LNCaP clone FGC (cell line): Measurements from ENCODE around the gene MAGEA2.
"Not testable (repeated sequence)": the region's sequence is repeated elsewhere in the genome, so short reads cannot be mapped to it uniquely, and the experiment has no call there.

ENCODE experiments used
- DNase-seq: peaks from one replicate; pipeline ENCODE4 v3.0.0-alpha.2; 2011; ENCODE audit warnings: low read depth
- H3K4me3 ChIP-seq: 2 replicates; pipeline ENCODE4 v1.5.1; 2011; ENCODE audit warnings: mild to moderate bottlenecking, low read depth, low read length, control low read depth
- TF ChIP-seq, protein P1 (sequence below): IDR thresholded peaks from 2 replicates; pipeline ENCODE4 v1.5.1; 2012; ENCODE audit warnings: mild to moderate bottlenecking; ENCODE audit not compliant: control insufficient read depth, insufficient read depth; ENCODE audit errors: extremely low read depth

The MAGEA2 gene

DNA sequence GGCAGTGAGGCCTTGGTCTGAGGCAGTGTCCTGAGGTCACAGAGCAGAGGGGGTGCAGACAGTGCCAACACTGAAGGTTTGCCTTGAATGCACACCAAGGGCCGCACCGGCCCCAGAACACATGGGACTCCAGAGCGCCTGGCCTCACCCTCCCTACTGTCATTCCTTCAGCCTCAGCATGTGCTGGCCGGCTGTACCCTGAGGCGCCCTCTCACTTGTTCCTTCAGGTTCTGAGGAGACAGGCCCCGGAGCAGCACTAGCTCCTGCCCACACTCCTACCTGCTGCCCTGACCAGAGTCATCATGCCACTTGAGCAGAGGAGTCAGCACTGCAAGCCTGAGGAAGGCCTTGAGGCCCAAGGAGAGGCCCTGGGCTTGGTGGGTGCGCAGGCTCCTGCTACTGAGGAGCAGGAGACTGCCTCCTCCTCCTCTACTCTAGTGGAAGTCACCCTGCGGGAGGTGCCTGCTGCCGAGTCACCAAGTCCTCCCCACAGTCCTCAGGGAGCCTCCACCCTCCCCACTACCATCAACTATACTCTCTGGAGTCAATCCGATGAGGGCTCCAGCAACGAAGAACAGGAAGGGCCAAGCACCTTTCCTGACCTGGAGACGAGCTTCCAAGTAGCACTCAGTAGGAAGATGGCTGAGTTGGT, 17.7 kb downstream of the MAGEA2 start:
- DNase-seq = no peak
- no peak overlapping the region for H3K4me3 ChIP-seq
- TF ChIP-seq, protein P1, sequence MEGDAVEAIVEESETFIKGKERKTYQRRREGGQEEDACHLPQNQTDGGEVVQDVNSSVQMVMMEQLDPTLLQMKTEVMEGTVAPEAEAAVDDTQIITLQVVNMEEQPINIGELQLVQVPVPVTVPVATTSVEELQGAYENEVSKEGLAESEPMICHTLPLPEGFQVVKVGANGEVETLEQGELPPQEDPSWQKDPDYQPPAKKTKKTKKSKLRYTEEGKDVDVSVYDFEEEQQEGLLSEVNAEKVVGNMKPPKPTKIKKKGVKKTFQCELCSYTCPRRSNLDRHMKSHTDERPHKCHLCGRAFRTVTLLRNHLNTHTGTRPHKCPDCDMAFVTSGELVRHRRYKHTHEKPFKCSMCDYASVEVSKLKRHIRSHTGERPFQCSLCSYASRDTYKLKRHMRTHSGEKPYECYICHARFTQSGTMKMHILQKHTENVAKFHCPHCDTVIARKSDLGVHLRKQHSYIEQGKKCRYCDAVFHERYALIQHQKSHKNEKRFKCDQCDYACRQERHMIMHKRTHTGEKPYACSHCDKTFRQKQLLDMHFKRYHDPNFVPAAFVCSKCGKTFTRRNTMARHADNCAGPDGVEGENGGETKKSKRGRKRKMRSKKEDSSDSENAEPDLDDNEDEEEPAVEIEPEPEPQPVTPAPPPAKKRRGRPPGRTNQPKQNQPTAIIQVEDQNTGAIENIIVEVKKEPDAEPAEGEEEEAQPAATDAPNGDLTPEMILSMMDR = no peak

DNA sequence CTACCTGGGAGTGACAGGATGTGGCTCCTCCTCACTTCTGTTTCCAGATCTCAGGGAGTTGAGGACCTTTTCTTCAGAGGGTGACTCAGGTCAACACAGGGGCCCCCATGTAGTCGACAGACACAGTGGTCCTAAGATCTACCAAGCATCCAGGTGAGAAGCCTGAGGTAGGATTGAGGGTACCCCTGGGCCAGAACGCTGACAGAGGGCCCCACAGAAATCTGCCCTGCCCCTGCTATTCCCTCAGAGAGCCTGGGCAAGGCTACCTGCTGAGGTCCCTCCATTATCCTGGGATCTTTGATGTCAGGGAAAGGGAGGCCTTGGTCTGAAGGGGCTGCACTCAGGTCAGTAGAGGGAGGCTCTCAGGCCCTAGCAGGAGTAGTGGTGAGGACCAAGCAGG, 18.5 kb downstream of the MAGEA2 start:
- DNase-seq = no peak
- TF ChIP-seq, protein P1 = no peak
- H3K4me3 ChIP-seq = peak overlapping the region; percentile 91

DNA sequence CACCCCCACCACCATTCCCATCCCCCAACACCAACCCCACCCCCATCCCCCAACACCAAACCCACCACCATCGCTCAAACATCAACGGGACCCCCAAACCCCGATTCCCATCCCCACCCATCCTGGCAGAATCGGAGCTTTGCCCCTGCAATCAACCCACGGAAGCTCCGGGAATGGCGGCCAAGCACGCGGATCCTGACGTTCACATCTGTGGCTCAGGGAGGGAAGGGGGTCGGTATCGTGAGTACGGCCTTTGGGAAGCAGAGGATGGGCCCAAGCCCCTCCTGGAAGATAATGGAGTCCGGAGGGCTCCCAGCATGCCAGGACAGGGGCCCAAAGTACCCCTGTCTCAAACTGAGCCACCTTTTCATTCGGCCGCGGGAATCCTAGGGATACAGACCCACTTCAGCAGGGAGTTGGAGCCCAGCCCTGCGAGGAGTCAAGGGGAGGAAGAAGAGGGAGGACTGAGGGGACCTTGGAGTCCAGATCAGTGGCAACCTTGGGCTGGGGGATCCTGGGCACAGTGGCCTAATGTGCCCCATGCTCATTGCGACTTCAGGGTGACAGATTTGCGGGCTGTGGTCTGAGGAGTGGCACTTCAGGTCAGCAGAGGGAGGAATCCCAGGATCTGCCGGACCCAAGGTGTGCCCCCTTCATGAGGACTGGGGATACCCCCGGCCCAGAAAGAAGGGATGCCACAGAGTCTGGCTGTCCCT, 19.3 kb downstream of the MAGEA2 start:
- H3K4me3 ChIP-seq = peak overlapping the region; percentile 91
- DNase-seq = not testable (repeated sequence)

DNA sequence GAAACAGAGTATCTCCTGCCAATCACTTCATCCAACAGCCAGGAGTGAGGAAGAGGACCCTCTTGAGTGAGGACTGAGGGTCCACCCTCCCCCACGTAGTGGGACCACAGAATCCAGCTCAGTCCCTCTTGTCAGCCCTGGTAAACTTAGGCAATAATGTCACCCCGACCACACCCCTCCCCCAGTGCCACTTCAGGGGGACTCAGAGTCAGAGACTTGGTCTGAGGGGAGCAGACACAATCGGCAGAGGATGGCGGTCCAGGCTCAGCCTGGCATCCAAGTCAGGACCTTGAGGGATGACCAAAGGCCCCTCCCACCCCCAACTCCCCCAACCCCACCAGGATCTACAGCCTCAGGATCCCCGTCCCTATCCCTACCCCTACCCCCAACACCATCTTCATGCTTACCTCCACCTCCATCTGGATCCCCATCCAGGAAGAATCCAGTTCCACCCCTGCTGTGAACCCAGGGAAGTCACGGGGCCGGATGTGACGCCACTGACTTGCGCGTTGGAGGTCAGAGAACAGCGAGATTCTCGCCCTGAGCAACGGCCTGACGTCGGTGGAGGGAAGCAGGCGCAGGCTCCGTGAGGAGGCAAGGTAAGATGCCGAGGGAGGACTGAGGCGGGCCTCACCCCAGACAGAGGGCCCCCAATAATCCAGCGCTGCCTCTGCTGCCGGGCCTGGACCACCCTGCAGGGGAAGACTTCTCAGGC, 20.2 kb downstream of the MAGEA2 start, which contains the start of the genes CSAG1 and MAGEA12:
CSAG1 (minus strand) TSS at position 461 of the 715 bp plus-strand sequence. CDS start 1,261 bp downstream, outside the sequence.
MAGEA12 (plus strand) TSS at position 497 of the 715 bp plus-strand sequence. CDS start 2,405 bp downstream, outside the sequence.
- peak within 1 kb of the TSS; percentile 91 for H3K4me3 ChIP-seq
- TF ChIP-seq, protein P1 = no peak
- DNase-seq = peak; percentile 74

DNA sequence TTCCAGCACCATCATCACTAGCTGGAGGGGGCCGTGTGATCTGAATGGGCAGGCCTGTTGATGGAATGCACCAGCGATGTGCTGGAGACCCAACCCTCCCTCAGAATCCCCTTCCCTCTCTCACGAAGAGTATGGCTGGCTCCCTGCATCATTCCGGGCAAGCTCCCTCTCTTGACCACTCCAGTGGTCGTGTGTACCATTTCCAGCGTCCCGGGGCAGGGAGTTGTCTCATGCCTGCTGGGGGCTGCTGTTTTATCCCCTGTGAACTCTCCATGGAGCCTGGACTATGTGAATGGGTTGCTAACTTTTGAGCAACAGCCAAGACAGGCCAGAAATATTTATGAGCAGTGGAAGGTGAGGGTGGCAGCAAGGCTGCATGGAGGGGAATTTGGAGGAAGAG, 28.2 kb downstream of the MAGEA2 start:
- no peak for DNase-seq
- no peak overlapping the region for H3K4me3 ChIP-seq
- TF ChIP-seq, protein P1 = no peak

DNA sequence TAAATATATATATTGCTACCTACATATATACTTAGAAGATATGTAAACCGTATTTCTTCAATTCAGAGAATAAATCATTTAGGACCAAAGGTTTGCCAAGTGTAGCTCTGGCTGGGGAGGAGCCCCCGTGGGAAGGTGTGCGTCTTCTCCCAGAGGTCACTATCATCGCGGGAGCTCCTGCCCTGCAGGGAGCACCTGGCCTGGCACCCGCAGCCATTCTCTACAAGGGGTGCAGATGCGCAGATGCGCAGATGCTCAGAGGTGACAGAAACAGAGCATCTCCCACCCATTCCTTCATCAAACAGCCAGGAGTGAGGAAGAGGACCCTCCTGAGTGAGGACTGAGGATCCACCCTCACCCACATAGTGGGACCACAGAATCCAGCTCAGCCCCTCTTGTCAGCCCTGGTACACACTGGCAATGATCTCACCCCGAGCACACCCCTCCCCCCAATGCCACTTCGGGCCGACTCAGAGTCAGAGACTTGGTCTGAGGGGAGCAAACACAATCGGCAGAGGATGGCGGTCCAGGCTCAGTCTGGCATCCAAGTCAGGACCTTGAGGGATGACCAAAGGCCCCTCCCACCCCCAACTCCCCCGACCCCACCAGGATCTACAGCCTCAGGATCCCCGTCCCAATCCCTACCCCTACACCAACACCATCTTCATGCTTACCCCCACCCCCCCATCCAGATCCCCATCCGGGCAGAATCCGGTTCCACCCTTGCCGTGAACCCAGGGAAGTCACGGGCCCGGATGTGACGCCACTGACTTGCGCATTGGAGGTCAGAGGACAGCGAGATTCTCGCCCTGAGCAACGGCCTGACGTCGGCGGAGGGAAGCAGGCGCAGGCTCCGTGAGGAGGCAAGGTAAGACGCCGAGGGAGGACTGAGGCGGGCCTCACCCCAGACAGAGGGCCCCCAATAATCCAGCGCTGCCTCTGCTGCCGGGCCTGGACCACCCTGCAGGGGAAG, 39.5 kb downstream of the MAGEA2 start, which contains the start of gene MAGEA2B:
MAGEA2B (plus strand) TSS at position 814 of the 973 bp plus-strand sequence. CDS start 2,479 bp downstream, outside the sequence.
- DNase-seq, H3K4me3 ChIP-seq: not testable (repeated sequence)

DNA sequence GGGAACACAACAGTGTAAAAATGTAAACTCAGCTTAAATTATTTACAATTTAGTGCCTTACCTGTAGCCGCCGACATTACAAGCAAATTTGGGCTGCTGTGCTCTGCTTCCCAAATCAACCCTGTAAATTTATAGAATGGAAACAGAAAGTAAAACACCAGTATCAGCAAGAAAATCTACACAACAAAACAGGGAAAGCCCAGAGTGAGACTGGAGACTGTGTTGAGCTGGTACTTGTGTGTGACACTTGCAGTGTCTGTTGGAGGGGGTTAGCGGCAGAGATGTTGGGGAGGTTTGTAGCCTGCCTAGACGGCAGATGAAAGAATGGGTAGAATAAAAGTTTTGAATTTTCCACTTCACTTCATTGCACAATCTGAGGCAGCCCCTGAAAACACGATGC, 40.4 kb downstream of the MAGEA2 start:
- DNase-seq, H3K4me3 ChIP-seq: not testable (repeated sequence)

DNA sequence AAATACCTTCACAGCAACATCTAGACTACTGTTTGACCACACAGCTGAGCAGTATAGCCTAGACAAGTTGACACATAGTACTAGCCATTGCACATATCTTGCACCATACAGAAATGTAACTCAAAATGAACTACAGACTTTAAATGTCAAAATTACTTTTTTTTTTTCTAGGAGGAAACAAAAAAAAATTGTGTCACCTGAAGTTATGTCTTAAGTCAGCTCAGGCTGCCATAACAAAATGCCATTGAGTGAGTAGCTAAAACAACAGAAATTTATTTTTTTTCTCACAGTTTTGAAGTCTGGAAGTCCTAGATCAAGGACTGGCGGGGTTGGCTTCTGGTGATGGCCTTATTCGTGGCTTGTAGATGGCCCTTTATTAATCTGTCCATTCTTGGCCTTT, 44.5 kb downstream of the MAGEA2 start, which contains the start of gene CSAG2:
CSAG2 (minus strand) TSS at position 101 of the 400 bp plus-strand sequence. CDS start 161 bp downstream, outside the sequence.
- H3K4me3 ChIP-seq, DNase-seq: not testable (repeated sequence)

DNA sequence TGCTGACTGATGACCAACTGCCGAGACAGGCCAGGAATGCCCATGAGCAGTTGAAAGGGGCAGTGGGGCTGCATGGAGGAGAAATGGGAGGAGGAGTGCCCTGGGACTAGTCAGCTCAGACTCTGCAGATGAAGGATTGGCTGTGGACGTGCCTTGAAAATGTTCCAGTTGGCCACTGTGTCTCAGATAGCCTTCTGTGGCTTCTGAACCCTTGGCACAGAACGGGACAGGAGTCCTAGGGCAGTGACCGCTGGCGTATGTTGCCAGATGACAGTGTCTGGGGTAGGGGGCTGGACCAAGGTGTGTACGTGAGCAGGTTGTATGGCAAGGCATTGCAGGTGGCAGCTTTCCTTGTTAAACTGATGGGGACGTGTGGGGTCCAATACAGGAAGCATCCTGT, 47.1 kb downstream of the MAGEA2 start:
- DNase-seq, H3K4me3 ChIP-seq: not testable (repeated sequence)

DNA sequence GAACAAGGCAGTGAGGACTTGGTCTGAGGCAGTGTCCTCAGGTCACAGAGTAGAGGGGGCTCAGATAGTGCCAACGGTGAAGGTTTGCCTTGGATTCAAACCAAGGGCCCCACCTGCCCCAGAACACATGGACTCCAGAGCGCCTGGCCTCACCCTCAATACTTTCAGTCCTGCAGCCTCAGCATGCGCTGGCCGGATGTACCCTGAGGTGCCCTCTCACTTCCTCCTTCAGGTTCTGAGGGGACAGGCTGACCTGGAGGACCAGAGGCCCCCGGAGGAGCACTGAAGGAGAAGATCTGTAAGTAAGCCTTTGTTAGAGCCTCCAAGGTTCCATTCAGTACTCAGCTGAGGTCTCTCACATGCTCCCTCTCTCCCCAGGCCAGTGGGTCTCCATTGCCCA, 53.3 kb downstream of the MAGEA2 start:
- not testable (repeated sequence) for DNase-seq, H3K4me3 ChIP-seq
